Lung (tissue), 12 donors: ENCODE data around the gene RTL1. TPM values are rescaled to one million over a fixed set of nuclear protein-coding genes. Genes with fewer than 3 reads are reported as not detected.

Experiments
- ATAC-seq: fragments of 200-7000 bp; cut with Tn5 transposase; one replicate; pipeline ENCODE4 v1.9.1; 2020; ENCODE audit warnings: moderate number of reproducible peaks; ENCODE audit not compliant: insufficient read depth, low FRiP score
- DNase-seq, 3 donors: peaks; one replicate each; pipeline ENCODE4 v3.0.0-alpha.2; 2013 to 2017
- H3K27ac ChIP-seq, 2 donors: one replicate each; pipeline ENCODE4 v1.5.1; 2013; ENCODE audit warnings: mild to moderate bottlenecking in 2 of 2, moderate library complexity in 2 of 2, control low read depth in 1 of 2, inconsistent platforms in 1 of 2, low read depth in 1 of 2, low read length in 1 of 2
- H3K27me3 ChIP-seq, 3 donors: one replicate each; pipeline ENCODE4 v1.5.1; 2013; ENCODE audit warnings: low read length in 2 of 3; ENCODE audit not compliant: control insufficient read depth in 3 of 3, insufficient read depth in 3 of 3
- H3K36me3 ChIP-seq, 4 donors: one replicate each; pipeline ENCODE4 v1.5.1; 2013; ENCODE audit warnings: low read length in 4 of 4, mild to moderate bottlenecking in 1 of 4, moderate library complexity in 1 of 4; ENCODE audit not compliant: control insufficient read depth in 4 of 4, insufficient read depth in 4 of 4
- H3K4me1 ChIP-seq, 5 donors: one replicate each; pipeline ENCODE4 v1.5.1; 2013; ENCODE audit warnings: low read length in 5 of 5, mild to moderate bottlenecking in 2 of 5, moderate library complexity in 1 of 5; ENCODE audit not compliant: control insufficient read depth in 5 of 5, insufficient read depth in 5 of 5
- H3K4me3 ChIP-seq: one replicate; pipeline ENCODE4 v1.5.1; 2013; ENCODE audit warnings: mild to moderate bottlenecking, control low read depth, moderate library complexity
- H3K9ac ChIP-seq, 2 donors: one replicate each; pipeline ENCODE4 v1.5.1; 2013; ENCODE audit warnings: low read length in 2 of 2, control low read depth in 1 of 2; ENCODE audit not compliant: insufficient read depth in 1 of 2
- H3K9me3 ChIP-seq, 4 donors: one replicate each; pipeline ENCODE4 v1.5.1; 2013; ENCODE audit warnings: low read length in 3 of 4, mild to moderate bottlenecking in 1 of 4, moderate library complexity in 1 of 4; ENCODE audit not compliant: control insufficient read depth in 4 of 4, insufficient read depth in 3 of 4
- WGBS, 2 donors: extraction: QIAGEN DNeasy Blood & Tissue Kit; methylation state at CpG; one replicate each; pipeline ENCODE4 v1.1.7; 2013; 5-methylcytosine and 5-hydroxymethylcytosine counted together
- polyA plus RNA-seq, 2 donors: library from polyadenylated mRNA; stranded (reverse); fragments of 200-250 nt; gene quantifications; one replicate each; pipeline ENCODE4 v1.2.1, GENCODE V29; 2013
- total RNA-seq, 2 donors: library from RNA; depleted of rRNA in 1 of 2; stranded (reverse); fragments of >200 nt in 1 of 2; gene quantifications; one replicate each; pipeline ENCODE4 v1.2.1, GENCODE V29; 2014 to 2021
- TF ChIP-seq, protein P1 (sequence below): IDR thresholded peaks from 2 replicates; pipeline ENCODE4 v1.5.1; 2012; ENCODE audit warnings: mild to moderate bottlenecking; ENCODE audit errors: control extremely low read depth, extremely low read depth
- donor health status: control.
- donor health status: control.
- donor health status: Bipolar disorder and iron deficiency.
- donor health status: healthy.
- donor health status: DM: yes; HTN: yes; CAD: no.

RTL1 gene
- total and polyA plus RNA-seq, 4 donors: 0.02 to 0.09 TPM; not detected in 2

DNA sequence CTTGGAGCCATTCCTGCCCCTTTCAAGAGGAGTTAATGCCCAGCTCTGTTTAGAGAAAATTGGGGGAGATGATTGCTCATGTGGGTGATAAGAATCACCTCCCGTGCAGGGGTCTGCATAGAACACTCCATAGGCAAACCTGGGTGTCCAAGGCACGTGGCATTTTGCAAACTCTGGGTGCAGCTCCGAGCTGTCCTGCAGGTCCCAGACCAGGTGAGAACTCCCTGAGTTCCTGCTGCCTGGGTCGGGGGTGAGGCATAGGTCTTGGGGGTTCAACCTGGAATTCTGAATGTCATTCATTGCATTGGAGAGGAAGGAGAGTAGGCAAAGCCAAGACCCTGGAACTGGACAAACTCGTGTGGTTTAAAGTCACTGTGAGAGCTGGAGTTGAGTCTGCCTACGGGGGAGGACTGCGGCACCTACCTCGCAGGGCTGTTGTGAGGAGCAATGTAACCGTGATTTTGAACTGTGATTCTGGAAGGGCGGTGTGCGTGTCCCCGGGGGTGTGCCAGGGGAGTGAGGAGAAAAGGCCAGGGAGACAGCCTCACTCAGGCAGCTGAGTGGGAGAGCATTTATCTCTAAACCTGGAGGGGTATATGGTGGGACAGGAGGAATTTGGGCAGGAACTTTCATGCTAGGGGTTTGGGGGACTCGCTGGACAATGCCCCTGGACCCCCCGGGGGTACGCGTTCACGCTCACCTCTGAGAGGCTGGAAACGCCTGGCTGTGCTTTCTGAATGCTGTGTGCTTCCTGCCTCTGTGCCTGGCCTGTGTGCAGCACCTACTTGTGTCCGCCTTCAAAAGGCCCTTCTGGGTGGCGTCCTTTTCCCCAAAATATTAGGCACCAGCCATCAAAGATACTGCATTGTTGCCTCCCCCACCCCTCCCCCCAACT is 47.2 kb downstream of the RTL1 start:
- DNase-seq (no peak), ATAC-seq (no peak)
- TF ChIP-seq, protein P1, sequence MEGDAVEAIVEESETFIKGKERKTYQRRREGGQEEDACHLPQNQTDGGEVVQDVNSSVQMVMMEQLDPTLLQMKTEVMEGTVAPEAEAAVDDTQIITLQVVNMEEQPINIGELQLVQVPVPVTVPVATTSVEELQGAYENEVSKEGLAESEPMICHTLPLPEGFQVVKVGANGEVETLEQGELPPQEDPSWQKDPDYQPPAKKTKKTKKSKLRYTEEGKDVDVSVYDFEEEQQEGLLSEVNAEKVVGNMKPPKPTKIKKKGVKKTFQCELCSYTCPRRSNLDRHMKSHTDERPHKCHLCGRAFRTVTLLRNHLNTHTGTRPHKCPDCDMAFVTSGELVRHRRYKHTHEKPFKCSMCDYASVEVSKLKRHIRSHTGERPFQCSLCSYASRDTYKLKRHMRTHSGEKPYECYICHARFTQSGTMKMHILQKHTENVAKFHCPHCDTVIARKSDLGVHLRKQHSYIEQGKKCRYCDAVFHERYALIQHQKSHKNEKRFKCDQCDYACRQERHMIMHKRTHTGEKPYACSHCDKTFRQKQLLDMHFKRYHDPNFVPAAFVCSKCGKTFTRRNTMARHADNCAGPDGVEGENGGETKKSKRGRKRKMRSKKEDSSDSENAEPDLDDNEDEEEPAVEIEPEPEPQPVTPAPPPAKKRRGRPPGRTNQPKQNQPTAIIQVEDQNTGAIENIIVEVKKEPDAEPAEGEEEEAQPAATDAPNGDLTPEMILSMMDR: no peak
- H3K9ac ChIP-seq: no peak overlapping the region
- no peaks in the 10 kb centered on the region for H3K9me3 ChIP-seq
- H3K27me3 ChIP-seq: no peaks in the 10 kb centered on the region
- no peak overlapping the region for H3K27ac ChIP-seq
- H3K36me3 ChIP-seq: no peaks in the 10 kb centered on the region
- no peak overlapping the region for H3K4me3 ChIP-seq
- WGBS, 2 donors: 85 to 92% methylated on average over 20 of the region's 20 CpGs
- no peaks in the 10 kb centered on the region for H3K4me1 ChIP-seq

DNA sequence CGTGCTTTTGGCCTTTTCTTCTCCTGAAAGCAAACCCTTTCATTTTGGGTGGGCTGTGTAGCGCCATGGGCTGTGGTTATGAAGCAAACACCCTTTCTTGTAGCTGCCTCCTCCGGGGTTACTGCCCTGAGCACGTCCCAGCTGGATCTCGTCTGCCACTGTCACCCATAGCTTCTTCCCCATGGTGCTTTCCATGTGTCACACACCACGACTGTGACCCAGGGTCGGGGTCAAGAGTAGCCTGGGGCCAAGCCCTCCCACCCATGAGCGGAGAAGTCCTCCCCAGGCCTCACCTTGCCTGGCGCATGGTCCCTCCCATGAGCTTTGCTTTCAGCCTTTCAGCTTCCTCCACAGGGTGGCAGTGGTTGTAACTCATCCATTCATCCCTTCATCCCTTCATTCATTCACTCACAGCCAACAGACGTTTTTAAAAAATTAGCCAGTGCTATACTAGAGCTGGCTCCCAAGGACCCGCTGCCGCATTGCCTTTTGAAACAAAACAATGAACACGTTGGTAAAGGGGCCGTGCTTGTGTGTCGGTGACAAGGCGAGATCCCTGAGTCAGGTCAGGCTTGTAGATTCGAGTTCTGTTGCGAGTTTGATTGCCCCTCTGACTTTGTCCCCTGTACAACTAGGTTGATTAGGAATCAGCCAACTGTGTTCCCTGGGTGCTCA is 48.1 kb downstream of the RTL1 start:
- Histone ChIP-seq H3K4me1 (no peaks in the 10 kb centered on the region), H3K27me3 (no peaks in the 10 kb centered on the region), H3K9ac (no peak overlapping the region), H3K36me3 (peaks cover 0 to 3% (median 0%) of the 10 kb centered on the region in 4 donors), H3K4me3 (no peak overlapping the region), H3K27ac (no peak overlapping the region), H3K9me3 (no peaks in the 10 kb centered on the region)
- no peak for ATAC-seq
- TF ChIP-seq, protein P1: no peak
- DNase-seq: no peak
- 85 to 87% methylated on average over 18 of the region's 18 CpGs for WGBS, 2 donors

DNA sequence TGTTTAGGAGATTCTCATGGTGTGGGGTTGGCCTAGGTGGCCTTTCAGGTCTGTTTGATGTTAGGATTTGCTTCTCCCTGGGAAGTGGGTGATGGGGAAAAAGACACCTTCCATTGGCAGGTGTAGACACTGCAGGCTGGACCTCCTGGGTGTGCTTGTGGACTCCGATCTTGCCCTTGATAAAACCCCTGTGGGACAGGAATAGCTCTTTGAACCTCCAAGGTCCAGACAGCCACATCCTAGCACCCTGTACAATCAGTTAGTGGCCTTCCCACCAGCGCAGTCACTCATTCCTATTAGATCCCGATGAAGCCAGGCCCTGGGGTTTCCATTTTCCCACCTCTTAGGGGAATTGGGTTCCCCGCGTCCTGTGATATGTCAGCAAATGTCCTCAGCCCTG is 49.1 kb downstream of the RTL1 start:
- H3K4me3 ChIP-seq: no peak overlapping the region
- ATAC-seq: no peak
- peaks cover 0 to 3% (median 1%) of the 10 kb centered on the region in 4 donors for H3K36me3 ChIP-seq
- no peaks in the 10 kb centered on the region for H3K4me1 ChIP-seq
- TF ChIP-seq, protein P1: no peak
- H3K27me3 ChIP-seq: no peaks in the 10 kb centered on the region
- H3K9ac ChIP-seq: no peak overlapping the region
- H3K9me3 ChIP-seq: no peaks in the 10 kb centered on the region
- no peak for DNase-seq
- 95 to 98% methylated on average over 5 of the region's 5 CpGs for WGBS, 2 donors
- H3K27ac ChIP-seq: no peak overlapping the region
